SU-DHL-6 (cell line): Measurements from ENCODE around the gene SLC44A5.

Experiments
- CTCF ChIP-seq: fragments of 200-600 bp; sonication (generic); IDR thresholded peaks from one replicate; pipeline ENCODE4 v1.5.1; 2017; ENCODE audit warnings: antibody characterized with exemption, mild to moderate bottlenecking, low read length, moderate library complexity; ENCODE audit not compliant: insufficient read depth, poor library complexity, severe bottlenecking
- EZH2phosphoT487 ChIP-seq: fragments of 200-600 bp; sonication (generic), shearing (Covaris generic); conservative IDR thresholded peaks from 2 replicates; pipeline ENCODE4 v1.6.1; 2018; ENCODE audit warnings: mild to moderate bottlenecking, antibody characterized with exemption, low read length, moderate library complexity, mixed read lengths

- no peak for TF ChIP-seq CTCF
- no peak for TF ChIP-seq EZH2phosphoT487
Measured at GRCh38 chr1:75501577-75502295, 109.2 kb downstream of the SLC44A5 start.
